HG03460 (cell line): ENCODE measurements around the gene GPR161.

Source experiments
- ATAC-seq: cut with Tn5 transposase; IDR thresholded peaks from one replicate; pipeline ENCODE4 v1.9.1; 2021; ENCODE audit not compliant: unreplicated experiment

Gene GPR161

DNA sequence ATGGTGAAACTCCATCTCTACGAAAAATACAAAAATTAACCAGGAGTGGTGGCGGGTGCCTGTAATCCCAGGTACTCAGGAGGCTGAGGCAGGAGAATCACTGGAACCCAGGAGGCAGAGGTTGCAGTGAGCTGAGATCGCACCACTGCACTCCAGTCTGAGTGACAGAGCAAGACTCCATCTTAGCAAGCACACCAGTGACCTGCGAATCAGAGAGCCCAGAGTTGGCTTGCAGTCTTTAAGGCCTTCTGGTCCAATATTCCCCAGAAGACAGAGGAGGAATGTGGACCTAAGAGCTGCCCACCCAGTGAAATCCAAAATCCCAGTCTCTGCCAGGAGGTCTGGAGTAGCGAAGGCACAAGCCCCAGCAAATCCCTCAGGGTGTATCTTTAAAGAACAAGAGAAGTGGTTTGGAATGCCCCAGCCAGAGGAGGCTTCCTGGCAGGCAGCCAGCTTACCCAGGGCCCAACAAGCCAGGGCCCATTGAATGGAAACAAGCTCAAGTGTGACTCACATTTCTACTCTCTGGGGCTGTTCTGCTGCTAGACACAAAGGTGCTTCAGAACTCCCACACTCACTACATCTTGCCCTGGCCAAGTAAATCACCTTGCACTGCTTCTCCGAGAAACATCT lies 23.9 kb downstream of the GPR161 start:
- no peak for ATAC-seq

DNA sequence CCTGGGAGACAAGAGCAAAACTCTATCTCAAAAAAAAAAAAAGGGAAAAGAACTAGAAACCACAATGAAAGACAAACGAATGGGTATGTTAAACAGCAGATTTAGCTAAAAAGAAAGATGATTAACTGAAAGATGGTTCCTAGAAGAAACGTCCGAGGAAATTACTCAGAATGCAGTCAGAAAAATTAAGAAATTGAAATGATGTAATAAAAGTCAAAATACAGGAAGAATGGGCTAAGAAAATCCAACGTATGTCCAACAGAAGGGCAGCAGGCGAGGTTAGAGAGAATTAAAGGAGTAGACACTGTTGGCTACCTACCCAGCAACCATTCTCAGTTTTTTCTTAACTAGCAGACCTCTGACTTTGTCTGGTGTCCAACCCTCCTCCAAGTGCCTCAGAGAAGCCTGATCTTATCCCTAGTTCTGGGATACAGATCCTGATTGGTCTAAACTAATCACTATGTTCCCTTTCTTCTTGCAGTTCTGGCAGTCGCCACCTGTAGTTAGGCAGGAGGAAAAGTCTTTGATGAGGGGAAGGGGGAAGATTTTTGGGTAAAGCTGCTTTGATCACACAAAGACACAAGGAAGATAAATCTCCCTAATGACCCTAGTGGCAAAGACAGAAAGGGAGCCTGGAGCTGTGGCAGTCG lies 25.7 kb downstream of the GPR161 start:
- ATAC-seq, result no peak

DNA sequence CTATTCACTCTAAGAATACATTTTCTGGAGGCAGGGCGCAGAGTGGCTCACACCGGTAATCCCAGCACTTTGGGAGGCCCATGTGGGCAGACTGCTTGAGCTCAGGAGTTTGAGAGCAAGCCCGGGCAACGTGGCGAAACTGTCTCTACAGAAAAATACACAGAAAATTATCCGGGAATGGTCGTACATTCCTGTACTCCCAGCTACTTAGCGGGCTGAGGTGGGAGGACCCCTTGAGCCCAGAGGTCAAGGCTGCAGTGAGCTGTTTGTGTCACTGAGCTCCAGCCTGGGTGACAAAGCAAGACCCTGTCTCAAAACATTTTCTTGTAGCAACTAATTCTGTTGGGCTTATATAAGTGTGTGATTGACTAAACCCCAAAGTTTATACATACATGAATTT lies 30.5 kb downstream of the GPR161 start:
- ATAC-seq, result no peak

DNA sequence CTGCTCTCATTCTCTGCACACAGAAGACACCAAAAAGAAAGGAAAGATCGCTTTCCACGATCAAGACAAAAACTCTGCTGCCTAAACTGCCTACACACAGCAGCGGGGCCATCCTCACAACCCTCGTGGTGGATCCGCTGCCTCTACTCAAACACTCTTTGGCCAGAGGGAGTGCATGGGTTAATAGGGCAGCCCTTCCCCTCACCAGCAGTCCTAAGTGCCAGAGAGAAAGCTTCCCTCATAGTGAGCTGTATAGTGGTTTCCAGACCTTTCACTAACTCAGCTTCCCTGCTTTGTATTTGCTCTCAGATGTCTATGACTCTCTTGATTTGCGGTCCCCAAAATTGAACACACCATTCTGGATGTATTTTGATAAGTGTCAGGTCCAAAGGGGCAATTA lies 30.9 kb downstream of the GPR161 start:
- no peak for ATAC-seq

DNA sequence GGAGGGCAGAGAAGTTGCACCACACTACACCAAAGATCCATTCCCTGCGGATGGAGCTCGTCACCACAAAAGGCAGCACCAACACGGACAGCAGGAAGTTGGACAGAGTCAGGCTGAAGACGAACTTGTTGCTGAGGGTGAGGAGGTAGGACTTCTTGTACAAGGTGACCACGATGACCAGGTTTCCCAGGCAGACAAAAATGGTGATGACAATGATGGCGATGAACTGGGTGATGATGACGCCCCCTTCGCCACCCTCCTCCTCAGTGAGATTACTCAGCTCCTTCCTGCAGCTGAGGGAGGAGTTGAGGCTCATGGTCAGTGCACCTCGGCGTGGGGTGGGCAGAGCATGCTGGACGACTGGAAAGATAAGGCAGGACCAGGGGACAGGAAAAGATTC lies 32.2 kb downstream of the GPR161 start:
- ATAC-seq, result no peak

DNA sequence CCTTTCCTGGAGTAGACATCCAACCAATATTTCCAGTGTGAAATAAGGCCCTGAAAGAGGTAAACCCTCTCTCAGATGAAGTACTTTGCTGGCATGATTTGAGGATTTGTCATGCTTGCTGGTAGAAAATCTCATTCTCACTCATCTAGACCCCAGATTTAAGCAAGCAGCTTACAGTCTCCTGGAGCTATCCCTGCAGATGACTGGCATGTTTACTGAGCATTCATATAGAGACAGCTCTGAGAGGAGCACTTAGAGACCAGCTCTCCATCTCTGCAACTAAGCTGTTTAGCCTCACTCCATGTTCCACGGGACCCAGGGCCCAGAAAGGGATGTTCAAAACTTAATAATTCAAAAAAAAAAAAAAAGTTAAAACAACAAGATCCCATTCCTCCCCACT lies 34.2 kb downstream of the GPR161 start:
- ATAC-seq, result no peak

DNA sequence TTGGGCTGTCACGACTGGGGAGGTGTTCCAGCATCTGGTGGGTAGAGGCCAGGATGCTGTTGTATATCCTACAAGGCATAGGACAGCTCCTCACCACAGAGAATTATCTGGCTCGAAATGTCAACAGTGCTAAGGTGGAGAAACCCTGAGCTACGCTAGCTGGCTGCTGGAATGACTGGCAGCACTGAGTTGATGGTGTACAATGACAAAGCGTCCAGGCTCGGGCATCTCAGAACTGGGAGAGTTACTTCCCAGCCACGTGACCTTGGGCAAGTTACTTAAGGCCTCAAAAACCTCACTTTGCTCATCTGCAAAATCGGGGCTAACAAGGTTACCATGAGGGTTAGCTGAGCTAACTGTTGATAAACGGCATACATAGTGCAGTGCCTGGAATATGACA lies 35.4 kb downstream of the GPR161 start:
- ATAC-seq, result no peak

DNA sequence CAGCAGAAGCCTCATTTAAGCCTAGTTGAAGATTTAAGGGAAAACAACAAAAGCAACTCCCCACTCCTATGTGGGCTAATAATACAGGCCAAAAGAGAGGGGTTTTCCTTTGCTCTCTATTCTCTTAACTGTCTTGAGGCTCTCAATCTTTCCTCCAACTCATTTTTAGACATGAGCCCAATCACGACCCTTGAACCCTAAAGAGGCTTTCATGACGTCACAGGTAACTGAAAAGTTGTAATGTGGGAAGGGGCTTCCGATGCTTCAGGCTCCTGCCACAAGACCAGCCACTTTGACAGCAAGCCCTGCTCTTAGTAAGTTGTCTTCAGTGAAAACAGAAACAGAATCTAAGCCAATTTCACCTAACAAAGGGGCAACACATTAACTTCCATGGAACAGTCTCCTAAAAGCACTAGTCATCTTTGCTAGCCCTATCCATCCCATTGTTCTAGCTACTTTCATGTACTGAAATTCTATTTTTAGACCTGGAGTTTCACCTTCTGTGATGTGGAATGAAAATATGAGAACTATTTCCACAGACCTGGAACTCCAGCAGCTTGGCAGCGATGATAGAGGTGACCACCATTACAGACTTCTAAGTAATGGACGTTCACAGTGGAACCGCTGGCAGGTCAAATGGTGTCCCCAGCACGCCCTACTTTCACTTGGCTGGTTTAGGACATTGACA lies 36.3 kb downstream of the GPR161 start:
- no peak for ATAC-seq

DNA sequence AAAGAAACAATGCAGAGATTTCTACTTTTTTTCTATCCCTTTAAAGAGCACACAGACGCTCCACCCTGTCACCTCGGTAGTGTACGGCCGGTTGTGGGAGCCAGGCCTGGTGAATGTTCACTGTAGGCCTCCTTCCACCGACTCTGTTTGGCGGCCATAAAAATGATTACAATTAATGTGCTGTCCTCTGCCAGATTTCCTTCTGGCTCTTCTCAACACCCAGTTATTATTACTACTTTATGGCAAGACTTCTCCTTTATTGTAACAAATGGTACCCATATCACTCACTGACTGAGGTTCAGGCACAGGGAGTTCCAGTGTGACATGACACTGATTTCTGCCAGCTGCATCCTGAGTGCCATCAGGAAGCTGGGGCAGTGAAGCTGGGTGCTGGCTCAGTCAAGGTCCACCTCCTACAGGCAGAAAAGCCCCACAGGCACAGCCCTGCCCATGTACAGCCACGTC lies 37.4 kb downstream of the GPR161 start:
- no peak for ATAC-seq

DNA sequence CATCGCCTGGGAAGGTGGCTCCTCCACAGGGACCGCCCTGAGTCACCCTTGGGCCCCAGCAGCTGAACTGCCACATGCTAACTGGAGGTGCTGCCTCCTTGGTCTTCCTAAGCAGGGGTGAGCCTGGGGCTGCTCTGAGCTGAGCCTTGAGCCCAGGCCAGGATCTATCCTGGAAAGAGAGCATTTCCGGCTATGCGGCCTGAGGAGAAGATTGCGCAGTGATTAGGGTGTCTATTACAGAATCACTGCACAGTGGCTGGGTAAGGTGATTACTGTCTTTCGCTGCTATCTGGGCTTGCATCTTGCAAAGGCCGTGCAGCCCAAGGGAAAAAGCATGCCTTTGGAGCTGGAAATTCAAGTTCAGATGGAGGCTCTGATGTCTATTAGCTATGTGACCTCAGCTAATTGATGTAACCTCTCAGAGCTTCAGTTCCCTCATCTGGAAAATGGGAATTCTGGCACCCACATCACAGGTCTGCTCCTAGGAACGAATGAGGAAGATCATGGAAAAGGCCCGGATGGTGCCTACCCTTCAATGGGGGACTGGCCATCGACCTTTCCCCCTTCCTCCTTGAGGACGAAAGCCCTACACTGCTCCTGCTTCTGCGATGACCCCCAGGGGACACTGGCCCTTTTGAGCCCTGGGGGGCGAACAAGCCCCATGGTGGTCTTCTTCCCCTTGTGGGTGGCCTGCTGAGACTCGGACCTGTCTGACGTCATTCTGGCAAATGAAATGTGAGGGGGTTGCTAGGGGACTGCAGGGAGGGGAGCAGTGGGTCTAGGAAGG lies 38.0 kb downstream of the GPR161 start:
- no peak for ATAC-seq

DNA sequence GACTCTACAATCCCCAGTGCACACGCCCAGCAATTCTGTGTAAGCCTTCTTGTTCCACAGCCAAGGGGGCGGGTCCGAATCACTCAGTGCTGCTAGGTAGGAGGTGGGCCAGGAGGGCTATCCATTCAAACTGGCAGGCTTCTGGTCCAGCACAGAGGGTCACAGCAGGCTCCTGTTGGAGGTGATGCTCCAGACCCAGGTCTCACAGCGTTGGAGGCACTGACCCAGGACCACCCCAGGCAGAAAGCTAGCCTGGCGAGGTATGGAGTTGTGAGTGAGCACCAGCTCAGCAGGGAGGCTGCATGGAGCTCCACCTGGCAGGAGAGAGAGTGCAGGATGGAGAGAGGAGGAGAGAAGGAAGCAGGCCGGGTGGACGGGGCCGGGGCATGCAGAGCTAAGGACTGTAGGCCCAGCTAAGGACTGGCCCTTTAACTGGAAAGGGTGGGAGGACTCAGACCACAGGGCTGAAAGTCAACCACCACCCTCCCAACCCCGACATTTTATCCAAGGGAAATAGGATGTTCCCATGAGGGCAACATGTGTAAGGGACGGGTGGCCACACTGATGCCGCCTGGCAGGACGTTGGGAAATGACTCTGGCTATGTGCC lies 38.7 kb downstream of the GPR161 start:
- no peak for ATAC-seq

DNA sequence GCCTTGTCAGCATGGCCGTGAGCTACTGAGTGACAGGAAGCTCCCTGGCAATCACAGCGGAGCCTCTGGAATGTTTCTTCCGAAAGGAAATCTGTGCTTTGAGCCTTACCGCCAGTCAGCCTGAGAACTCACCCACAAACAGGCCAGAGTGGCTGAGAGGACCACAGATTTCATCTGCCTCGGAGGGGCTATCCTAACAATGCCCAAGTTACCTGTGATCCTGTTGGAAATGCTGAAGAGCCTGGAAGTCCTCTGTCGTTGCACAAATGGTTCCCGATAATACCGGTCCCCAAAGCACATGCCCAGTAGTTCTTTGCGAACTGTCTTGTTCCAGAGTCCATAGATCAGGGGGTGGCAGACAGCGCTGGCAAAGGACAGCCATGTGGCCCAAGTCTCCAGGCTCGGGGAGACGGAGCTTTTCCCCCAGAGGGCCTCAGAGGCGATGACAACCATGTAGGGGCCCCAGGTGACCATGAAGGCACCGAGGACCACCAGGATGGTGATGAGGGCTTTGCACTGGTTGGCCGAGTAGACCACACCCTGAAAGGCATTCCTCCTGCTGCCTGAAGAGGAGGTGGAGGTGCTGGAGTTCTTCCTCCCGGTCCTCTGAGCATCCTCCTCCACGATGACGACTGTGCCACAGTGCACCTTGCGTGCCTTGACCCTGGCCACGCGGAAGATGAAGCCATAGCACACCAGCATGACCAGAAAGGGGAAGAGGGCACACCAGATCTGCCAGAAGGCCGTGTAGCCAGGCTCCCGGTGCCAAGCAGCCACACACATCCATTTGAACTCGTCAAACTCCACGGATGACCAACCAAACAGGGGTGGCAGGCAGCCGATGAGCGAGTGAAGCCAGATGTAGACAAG lies 40.2 kb downstream of the GPR161 start:
- ATAC-seq, result no peak

DNA sequence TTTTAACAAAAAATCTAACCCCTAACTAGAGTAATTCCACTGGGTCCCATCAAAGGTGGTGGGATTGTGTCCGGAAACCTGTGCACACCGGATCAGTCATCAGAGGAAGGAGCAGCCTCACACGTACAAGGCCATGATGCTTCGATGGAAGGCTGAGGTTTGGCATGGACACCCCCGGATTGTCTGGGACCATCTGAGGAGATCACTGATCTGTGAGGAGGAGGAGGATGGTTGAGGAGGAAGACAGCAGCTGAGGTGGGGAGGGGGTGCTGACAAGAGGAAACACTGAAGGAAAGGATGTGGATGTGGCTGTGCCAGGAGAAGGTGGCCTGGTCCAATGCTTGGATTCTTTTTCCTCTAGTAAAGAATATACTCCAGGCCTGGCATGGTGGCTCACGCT lies 41.3 kb downstream of the GPR161 start:
- ATAC-seq, result no peak

DNA sequence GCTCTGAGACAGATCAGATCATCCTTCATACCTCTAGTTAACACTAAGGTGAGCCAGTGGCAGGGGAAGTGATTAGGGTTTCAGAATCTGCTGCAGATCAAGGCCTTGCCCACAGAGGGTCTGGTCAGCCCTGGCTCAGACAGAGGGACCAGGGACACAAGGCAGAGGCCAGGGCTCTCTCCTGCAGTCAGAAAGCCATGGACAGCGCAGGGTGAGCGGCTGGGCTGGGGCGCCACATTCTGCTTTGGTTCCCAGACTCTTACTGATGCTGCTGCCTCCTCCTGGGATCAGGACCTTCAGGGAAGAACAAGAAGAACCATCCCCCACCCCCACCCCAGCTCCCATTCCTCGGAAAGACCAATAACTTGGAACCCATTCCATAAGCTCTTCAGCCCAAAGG lies 43.1 kb downstream of the GPR161 start:
- no peak for ATAC-seq

DNA sequence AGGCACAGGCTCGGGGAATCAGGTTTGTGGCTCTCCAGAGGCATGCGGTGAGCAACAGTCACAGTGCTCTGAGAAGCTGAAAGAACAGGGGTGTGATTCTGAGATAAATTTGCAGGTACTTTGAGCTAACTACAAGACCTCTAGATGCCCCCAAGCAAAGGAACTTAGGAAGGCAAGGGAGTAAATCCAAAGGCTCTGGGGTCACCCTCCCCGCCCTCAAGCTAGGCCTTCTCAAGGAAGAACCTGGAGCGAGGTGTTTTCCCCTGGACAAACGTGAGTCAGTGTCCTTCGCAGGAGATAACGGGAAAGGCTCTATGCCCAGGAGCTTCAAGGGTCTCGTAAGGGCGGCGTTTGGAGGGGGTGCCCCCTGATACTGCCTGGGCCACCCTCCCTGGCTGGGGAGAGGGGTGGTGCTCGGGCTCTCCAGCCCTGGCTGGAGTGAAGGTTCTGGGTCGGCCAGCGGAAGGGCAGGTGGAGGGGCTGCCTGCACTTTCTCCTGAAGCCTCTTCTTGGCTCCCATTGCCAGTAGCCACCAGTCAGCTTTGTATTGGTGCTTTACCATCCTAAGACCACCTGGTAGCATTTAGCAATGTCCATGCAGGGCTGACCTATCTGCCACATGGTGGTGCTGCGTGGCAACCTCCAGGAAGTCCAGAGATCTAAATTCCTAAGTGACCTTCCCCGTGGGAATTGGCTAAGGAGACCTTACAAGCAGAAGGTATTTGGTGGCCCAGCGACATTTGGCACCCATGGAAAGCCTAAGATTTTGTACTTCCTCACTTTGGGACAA lies 44.0 kb downstream of the GPR161 start:
- ATAC-seq, result no peak

DNA sequence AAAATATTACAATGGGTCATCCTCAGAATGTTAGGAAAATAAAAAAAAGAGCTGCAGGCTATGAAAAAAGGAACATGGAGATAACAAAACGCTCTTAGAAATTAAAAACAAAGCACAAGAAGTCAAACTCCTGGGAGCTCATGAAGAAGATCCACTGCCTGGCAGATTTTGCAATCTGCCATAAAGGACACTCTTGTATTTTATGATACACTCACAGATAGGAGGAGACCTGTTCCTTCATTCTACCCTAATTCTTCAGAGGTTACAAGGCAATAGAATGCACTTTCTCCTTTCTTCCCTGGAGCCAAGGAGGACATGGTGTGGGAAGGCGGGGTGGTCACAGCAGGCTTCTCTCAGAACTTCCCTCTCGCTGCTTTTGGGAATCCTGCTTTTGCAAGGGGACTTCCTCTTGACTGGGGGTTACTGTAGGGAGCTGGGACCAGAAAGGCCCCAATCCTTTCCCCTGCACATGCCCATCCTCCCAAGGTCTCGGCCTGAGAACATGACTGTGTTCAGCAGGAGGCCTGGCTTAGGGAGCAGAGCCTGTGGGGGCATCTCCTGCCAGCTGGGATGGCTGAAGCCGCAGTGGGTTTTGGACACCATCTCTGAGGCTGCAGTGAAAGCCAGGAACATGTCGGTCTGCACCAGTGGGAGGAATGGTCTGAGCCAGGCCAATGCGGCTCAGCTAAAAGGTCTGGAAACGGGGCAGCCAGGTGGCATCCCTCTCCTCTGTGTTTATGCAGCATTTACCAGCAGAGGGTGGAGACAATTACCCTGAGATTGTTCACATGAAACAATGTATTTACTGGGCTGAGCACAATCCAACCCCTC lies 44.8 kb downstream of the GPR161 start:
- ATAC-seq, result no peak

DNA sequence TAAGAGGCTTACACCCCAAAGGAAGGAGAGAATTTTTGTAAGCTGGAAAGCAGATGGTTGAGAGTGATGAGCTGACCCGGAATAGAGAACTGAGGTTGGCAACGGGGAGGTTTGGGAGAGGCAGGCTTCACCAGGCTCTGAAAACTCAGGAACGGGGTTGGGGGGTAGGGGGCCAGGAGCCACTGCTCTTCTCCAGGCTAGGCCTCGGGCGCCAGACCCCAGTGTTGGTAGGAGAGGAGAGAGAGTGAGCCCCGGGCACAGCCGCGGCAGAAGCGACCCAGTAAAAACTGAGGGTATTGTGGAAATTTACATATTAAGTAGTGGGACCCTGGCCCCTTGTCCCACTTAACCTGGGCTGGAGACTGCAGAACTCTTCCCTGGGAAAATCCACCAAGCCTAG lies 45.7 kb downstream of the GPR161 start:
- ATAC-seq, result no peak

DNA sequence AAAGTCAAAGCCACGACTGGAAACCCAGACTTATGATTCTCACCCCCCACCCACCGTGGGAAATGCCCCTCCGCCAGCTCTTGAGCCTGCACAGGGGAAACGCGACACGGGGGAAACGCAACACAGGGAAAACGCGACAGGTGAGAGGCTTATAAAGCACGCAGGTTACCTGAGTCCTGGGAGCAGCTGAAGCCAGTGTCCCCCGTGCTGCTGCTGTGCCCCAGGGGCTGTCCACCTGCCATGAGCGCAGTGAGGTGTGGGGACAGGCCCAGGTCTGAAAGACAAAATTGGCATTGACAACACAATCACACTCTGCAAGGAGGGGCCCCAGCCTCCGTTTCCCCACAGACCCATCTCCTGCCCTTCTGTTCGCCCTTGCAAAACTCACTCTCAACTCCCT lies 46.3 kb downstream of the GPR161 start:
- ATAC-seq, result no peak

DNA sequence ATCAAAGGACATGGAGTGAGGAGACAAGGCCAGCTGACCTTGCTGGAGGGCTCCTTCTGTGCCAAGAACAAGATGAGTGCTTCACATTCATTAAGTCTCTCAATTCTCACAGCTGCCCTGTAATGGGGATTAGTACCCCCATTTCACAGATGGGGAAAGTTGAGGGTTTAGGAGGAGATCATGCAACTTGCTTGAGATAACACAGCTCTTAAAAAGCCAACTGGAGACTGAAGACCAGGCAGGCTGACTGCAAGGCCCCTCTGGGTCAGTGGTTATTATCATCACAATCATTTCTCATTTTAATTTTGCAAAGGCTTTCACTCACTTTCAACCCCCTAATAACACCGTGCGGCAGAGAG lies 46.8 kb downstream of the GPR161 start:
- ATAC-seq, result no peak
